HG03135 (cell line): ENCODE measurements around the gene PHACTR3.
"Not testable (repeated sequence)": the region's sequence is repeated elsewhere in the genome, so short reads cannot be mapped to it uniquely, and the experiment has no call there.

Source experiments
- ATAC-seq: cut with Tn5 transposase; IDR thresholded peaks from one replicate; pipeline ENCODE4 v1.9.1; 2021; ENCODE audit warnings: mild to moderate bottlenecking, moderate library complexity; ENCODE audit not compliant: unreplicated experiment

The PHACTR3 gene

DNA sequence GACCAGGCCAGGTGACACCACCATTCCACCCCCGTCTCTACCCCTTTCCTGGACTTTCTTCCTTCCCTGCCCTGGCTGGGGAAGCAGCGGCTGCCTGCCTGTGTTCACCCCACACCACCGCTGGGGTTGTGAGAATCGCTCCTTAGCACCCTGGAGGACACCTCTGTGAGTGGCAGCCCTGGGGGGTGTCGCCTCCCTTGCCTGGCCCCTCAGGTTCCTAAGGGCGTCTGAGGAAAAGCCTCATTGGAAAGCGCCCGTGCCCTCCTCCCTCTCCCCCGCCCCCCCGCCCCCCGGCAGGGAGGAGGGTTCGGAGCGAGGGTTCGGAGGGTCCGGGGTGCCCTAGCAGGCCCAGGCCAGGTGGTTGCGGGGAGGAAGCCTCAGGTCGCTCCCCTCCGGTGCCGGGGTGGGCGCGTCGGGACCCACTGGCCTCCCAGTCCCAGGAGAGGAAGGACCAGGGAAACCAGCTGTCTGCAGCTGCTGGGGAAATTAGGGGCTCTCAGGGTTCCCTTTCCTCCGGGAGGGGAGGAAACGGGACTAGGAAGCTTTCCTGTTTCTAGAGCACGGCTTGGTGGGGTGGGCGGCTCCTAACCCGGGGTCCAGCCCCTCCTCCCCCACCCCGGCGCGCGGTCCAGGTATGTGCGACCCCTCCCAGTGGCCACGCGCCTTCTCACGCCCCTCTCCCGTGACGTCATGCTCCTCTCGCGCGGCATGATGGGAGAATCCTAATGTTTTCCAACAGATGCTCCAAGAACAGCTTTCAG, at the start of gene PHACTR3:
PHACTR3 (plus strand) TSS at position 760 of the 761 bp plus-strand sequence. CDS start 475 bp downstream, outside the sequence.
- ATAC-seq, result no peak

DNA sequence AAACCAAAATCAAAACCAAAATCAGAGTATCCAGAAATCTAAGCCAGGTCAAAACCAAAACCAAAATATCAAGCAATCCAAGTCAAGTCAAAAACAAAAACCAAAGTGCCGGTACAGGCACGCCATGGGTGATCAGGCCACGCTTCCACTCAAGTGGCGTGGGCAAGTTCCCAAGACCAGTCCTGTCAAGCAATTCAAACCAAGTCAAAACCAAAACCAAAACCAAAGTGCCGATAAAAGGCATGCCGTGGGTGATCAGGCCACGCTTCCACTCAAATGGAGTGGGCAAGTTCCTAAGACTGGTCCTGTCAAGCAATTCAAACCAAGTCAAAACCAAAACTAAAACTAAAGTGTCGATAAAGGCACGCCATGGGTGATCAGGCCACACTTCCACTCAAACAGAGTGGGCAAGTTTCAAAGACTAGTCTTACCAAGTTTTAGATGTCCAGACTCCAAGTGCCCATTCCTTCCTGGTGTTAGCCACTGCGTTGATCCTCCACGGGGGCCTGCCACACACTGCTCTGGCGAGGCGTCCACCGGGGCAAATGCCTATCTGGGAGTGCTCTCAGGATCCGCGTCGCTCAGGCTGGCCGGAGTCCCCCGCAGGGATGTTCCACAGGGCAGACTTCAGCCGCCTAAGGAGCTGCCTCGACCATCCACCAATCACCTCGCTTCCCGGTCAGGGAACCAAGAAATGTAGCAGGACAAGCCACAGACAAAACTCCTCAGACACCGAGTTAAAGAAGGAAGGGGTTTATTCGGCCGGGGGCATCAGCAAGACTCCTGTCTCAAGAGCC, 46.4 kb upstream of the PHACTR3 start:
- not testable (repeated sequence) for ATAC-seq

DNA sequence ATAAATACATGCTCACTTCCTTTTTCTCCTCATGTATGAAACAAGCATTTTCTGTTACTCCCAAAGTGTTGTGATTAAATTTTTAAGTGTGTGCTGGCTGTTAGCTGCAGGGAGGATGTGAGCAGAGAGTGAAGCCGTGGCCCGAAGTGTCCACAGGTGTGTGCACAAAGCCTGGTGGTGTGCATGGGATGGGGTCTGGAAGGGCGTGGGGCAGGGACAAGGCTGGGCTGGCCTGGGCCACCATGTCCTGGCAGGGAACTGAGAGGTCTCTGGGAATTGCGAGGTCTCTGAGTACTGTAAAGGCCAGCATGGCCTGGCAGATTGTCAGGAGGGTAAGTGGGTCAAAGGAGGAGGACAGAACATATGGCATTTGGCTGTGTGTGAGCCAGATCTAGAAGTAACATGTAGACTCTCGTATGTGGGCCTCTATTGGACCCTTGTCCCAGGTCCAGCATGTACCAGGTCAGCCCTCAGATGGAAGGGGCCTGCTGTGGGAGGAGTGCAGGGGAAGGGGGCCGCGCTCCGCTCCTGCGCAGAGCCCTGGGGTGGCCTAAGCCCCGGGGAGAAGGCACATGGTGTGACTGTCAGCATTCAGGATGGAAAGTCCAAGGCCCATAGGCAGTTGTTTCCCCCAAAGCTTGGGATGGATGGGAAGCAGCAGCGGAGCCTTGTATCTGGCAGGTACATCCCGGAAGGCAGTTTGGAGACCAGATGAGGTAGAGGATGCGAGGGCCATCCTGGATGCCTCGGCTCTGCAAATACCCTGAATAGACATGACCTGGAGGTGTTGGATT, 45.1 kb upstream of the PHACTR3 start:
- ATAC-seq, result no peak

DNA sequence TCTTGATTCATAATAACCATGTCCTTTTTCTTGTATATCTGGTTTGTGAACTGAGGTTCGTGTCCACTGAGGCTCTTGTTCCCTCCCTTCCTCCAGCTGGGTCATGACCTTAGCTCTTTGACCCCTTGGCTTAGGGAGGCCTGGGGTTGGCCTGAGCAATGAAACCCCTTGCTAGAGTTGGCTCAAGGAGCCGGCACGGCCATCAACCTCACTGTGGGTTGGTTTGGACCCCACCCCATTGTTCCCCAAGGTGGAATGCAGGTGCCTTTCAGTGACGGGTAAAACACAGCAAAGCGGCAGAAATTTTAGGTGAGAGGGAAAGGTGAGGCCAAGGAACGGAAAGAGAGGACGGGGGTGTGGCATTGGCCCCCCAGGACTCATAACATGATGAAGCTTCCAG, 44.5 kb upstream of the PHACTR3 start:
- no peak for ATAC-seq

DNA sequence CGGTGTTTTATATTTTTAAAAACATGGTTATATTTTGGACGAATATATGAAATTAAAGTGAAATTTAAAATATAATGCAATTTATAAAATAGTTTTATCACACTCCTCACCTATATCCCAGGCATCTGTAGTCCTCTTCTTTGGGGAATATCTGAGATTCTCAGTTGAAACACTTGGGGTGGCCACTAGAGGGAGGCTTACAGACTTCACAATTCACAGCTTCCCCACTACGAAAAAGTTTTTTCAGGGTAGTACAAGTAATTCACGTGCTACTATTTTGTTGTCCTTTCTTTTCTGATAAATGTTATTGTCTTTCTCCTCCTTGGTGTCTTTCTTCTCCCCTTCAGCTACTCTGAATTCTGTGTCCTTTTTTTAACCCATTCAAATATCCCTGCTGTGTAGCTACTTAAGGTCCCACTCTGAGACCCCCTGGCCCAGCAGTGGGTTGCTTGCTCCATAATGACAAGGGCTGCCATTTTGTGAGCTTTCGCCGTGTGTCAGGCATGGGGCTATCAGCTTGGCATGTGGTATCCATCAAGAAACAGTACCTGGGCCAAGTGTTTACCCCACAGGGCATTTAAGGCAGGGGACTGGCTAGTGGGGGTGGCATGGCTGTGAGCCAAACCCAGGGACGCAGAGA, 43.6 kb upstream of the PHACTR3 start:
- ATAC-seq, result no peak

DNA sequence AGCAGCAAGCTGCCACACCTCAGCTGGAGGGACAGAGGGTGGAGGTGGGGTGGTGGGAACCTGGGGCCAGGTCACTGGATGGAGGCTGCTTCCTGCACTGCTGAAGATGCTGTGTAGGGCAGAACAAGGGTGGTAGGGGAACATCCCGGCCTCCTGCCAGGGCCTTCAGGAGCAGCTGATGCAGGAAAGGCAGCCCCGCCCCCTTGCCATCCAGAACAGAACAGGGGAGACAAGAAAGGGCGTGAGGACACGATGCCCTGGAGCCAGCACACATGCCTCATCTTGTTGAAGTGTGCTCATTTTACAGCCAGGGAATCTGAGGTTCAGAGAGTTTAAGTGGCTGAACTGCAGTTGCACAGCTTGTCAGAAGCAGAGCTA, 43.1 kb upstream of the PHACTR3 start:
- ATAC-seq, result no peak

DNA sequence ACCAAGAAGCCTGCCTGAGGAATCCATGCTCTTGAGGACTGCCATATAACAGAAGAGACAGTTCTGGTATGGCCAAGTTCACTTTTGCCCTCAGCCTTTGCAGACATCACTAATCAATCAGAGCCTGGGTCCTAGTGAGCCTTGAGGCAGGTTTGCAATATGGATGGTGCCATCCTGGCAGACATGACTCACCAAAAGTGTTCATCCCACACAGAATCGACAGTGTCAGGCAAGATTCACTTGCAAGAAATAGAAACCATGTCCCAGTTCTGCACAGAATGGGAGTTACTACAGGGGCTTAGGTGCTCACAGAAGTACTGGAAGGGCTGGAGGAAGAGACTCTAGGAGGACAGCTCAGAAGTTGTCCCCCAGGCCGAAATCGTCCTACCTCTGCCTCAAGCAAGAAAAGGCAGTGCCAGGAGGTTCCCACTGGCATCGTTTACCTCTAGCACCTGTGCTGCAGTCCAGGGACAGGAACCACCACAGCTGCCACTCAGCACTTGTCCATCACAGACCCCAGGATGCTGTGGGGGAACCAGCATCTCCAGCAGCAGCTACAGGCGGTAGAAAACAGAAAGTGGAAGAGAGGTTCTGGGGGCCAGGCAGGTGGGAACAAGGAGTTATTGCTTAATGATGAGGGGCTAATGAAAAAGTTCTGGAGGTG, 42.6 kb upstream of the PHACTR3 start:
- no peak for ATAC-seq

DNA sequence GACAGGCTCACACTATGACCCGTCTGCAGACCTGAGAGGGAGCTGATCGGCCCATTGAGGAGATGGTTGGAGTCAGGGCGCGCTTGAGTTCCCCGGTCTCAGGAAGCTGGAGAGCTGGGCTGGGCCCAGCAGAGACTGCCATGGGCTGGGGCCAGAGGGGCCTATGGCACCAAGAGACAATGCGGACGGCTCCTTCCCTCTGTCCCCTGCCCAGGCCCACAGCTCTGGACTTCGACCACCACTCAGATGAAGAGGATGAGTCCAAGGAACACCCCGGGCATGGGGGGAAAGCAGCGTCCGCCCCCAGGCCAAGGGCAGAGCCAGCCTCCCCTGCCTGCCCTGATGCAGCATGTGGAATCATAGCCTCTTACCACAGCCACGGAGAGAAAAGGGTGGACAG, 40.2 kb upstream of the PHACTR3 start:
- no peak for ATAC-seq

DNA sequence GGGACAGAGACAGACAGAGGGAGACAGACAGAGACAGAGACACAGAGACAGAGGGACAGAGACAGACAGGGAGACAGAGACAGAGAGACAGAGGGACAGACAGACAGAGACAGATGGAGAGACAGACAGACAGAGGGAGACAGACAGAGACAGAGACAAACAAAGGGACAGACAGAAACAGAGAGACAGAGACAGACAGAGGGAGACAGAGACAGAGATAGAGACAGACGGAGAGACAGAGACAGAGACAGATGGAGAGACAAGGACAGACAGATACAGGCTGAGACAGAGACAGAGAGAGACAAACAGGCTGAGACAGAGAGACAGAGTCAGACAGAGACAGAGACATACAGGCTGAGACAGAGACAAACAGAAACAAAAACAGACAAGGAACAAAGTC, 39.4 kb upstream of the PHACTR3 start:
- no peak for ATAC-seq

DNA sequence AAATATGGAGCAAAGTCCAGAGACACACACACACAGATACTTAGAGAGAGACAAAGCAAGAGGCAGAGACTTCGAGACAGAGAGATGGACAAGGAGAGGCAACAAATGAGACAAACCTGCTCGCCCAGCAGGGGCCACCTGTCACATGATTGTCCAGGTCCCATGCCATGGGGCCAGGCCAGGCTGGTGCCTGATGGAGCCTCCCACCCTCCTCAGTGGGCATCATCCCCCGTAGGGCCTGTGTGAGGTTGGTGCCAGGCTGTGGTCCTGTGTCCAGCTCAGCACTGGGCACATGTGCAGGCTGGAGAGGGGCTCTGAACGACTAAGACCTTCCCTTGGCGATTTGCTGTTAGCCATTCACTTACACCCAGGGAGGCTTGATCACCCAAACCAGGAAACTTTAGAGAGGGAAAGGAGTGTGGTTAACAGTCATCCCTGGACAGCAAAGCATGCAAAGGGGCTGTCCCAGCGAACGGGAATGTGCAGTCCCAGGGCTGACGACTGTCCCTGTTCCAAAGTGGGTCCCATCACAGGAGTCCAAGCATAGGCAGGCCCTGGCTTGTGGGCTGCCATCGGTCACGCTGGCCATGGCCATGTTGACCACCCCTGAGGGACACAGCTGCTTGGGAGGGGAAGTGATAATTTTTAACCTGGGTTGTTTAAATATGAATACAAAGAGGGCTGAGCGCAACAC, 38.4 kb upstream of the PHACTR3 start:
- no peak for ATAC-seq

DNA sequence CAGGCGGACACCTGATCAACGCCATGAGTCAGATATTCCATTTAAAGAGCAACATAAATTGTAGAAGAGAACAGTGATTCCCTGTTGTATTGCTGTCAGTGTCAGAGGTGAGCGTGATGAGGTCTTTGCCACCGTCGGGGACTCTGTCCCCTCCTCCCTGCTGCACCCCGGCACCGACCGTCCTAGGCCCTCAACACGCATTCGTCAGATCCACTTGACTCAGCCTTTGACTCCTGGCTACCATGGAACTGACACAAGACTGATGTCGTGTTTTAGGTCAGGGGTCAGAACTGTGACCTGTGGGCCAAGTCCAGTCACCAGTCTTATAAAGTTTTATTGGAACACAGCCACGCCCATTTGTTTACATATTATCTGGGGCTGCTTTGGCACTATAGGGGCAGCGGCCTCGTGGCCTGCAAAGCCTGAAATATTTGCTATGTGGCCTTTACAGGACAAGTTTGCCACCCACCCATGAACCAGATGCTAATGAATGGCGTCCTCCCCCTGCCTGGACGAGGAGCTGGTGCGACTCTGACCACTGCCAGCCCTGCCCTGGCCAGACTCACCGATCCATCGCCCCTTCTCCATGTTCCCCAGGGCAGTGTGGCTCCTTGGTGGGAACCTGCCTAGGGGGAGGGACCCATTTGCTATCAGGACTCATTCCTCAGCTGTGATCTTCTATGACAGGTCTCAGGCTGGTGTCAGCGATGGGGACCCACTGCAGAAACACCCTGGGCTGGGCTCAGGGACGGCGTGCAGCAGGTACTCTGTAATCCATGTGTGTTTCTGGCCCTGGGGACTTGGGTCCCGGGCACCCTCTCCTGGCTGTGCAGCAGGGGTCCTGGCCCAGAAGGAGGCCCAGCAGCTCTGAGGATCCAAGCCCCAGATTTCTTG, 37.5 kb upstream of the PHACTR3 start:
- ATAC-seq, result no peak

DNA sequence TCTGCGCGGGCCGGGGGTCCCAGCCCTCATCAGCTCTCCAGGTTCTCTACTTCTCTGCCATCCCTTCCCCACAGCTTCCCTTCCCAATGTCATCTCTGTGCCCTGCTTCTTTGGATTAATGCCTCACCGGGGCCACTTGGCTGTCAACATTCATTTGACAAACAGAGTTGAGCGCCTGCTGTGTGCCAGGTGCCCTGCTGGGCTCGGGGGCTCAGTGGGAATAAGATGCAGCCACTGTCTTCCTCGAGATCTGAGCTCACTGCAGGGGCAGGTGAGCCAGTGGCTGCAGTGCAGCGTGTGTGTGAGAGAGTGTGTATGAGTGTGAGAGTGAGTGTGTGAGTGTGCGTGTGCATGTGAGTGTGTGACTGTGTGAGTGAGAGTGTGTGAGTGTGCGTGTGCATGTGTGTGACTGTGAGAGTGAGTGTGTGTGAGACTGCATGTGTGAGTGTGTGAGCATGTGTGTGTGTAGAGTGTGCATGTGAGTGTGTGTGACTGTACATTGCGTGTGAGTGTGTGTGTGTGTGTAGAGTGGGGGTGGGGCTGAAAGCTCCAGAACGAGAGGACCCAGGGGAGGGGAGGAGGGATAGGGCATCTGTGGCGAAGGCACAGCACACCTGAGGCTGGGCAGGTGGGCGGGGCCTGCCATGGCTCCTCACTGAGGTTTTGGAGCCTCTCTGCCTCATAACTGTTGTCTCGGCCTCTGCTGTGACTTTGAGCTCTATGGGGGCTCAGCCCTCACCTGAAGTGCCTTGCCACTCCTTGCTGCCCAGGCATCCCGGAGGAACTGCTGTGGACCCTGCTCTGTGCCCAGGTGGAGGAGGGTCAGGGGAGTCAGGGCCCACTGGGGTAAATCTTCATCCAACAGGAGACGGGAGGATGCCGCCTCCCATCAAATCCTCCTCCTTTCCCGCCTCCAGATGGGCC, 36.5 kb upstream of the PHACTR3 start:
- no peak for ATAC-seq

DNA sequence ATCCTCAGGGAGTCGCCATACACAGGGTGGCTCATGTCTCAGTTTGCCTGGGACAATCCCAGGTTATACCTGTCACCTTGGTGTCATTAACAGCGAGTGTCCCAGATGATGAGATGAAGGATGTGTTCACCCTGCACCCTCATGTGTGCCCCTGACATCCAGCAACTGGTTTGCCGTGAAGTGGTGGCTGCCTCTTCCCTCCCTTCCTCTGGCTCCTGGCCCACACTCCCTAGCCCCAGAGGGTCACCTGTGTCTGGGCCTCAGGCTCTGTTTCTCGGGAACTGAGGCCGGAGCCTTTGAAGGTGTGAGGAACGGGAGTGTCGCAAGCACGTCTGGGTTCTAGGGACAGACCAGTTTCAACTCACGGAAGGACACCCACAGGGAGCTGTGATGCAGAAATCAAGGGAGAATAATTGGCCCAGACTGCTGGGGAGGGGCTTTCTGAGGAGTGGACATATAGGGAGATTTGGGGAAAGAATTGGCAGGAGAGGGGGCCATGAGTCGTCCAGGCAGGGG, 35.8 kb upstream of the PHACTR3 start:
- ATAC-seq, result no peak

DNA sequence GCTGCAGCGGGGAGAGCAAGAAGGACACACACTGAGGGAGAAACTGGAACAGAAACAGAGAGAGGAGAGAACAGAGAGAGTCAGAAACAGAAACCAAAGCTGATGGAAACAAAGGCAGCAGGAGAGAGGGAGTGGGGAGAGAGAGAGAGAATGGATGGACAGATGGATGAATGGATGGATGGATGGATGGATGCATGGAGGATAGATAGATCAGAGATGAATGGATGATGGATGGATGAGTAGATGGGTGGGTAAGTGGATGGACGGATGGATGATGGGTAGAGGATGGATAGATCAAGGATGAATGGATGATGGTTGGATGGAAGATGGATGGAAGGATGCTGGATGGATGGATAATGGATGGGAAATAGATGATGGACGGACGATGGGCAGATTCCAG, 35.0 kb upstream of the PHACTR3 start:
- ATAC-seq, result no peak

DNA sequence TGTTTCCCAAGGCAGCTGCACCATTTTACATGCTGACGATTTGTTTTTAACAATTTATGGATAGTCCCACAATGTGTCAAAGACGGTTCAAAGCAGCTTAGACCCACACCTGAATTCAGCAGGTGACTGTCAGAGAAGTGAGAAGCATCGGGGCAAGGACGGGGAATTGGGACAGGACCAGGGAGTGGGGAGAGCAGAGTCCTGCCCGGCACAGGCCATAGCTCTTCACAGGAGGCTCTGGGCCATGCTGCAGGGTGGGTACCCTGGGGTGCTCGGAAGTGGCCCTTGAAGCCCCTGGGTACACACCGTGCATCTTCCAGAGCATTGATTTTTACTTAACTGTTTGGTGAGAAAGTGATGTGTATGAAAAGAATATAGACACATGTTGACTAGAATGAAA, 33.2 kb upstream of the PHACTR3 start:
- ATAC-seq, result no peak

DNA sequence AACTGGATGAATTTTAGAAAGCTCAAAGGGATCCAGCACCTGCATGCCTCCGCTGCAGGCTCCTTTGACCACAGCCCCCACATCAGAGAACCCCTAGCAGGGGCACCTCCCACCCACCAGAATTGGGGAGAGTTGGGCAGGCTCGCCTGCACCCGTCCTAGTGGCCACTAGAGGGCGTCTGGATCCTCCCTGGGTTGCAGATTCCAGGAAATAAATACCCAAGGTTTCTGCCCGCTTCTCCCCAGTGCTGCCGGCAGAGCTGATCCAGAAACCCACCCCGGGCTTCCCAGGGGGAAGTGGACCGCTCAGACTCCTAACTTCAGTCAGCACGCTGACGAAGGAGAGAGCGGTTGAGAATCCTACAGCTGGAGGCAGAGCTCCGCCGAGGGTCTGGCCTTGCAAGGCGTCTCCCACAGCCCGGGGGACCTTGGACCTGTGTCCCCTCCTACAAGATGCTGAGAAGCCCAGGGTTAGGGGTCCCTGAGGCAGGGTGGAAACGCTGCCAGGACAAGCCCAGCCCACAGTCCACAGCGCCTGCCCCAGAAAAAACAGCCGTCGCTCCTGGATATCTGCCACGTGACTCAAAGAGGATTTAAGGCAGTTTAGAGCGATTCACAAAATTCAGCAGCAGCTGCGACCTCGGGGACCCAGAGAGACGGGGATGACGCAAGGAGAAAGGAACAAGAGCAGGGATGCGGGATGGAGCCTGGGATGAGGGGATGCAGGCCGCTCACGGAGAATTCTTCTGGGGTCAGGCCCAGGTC, 32.6 kb upstream of the PHACTR3 start:
- peak; percentile 67 for ATAC-seq

DNA sequence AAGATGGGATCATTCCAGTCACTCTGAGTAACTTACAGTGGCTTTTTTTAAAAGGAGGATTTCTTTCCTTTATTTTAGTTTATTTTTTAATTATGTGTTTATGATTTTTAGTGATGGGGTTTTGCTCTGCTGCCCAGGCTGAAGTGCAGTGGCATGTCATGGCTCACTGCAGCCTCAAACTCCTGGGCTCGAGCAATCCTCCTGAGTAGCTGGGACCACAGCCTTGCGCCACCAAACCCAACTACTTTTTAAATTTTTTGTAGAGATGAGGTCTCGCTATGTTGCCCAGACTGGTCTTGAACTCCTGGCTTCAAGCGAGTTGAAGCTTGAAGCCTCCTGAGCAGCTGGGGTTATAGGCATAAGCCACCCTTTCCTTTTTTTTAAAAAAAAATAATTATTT, 31.8 kb upstream of the PHACTR3 start:
- ATAC-seq, result no peak
